Measurements from ENCODE around the gene B4GALNT1.
A peak's percentile ranks its signal among the peaks of the same experiment; 100 is the strongest.
"Not testable (repeated sequence)": the region's sequence is repeated elsewhere in the genome, so short reads cannot be mapped to it uniquely, and the experiment has no call there.

The B4GALNT1 gene

DNA sequence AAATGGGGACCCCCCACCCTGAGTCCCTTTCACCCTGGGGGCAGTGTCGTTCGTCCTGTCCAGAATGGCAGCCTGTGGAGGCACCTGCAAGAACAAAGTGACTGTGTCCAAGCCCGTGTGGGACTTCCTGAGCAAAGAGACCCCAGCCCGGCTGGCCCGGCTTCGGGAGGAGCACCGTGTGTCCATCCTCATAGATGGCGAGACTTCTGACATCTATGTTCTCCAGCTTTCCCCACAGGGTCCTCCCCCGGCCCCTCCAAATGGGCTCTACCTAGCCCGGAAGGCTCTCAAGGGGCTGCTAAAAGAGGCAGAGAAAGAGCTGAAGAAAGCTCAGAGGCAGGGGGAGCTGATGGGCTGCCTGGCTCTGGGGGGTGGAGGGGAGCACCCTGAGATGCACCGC is 26.2 kb downstream of the B4GALNT1 start:
- DNase-seq = no peak

- DNase-seq = no peak
Measured at GRCh38 chr12:57606399-57606798, 26.6 kb downstream of the B4GALNT1 start.

DNA sequence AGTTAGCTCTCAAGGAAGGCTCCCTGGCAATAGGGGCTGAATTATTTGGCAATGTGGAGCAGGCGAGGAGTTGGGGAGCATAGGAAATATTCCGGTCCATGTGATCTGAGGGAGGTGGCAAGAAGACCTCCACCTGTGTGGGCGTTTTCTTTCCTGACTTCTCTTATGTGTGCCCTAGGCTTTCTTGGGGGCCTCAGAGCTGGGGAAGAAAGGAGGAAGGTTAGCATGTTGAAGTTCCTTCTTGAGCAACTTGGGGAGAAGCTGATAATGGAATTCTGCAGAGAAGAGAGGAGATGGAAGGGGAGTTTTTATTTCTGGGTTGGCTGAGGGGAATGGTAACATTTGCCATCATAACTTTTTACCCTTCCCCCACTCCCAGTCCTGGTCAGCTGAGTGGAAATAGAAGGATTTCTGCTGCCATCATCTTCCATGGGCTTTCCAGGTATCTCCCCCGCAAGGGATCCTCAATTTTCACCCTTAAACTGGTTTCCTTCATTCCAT is 27.1 kb downstream of the B4GALNT1 start:
- DNase-seq = no peak

DNA sequence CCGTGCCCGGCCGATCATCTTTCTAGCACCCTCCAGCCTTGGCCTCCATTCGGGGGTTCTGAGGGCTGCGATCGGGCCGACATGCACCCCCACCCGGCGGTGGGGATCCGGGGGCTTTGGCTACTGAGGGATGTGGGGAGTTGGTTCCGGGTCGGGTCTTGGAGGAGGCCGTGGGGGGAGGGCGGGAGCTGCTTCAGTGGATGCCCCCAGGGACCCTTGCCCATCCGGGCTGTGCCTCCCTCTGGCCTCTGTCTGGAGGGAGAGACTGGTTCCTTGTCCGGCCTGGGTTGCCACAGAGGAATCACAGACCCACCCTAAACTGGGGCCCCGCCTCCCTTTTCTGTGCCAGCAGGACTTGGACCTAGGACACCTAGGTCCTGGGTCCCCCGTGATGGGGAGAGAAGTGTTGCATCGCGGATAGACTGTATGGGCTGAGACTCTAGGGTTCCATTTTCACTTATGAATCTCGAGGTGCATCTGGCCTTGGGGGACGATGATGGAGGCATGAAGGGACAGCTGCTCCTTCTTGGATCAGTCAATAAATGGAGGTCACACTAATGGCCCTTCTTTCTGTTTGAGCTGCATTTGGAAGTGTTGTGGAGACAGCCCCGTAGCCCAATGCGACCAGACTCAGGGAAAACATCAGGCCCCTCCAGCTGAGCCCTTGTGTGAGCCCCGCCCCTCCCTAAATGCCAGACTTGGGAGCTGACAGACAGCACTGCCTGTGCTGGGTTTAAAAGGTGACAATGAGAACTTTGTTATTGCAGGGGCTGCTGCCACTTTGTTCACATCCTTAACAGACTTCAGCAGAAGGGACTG is 27.8 kb downstream of the B4GALNT1 start:
- no peak for DNase-seq

DNA sequence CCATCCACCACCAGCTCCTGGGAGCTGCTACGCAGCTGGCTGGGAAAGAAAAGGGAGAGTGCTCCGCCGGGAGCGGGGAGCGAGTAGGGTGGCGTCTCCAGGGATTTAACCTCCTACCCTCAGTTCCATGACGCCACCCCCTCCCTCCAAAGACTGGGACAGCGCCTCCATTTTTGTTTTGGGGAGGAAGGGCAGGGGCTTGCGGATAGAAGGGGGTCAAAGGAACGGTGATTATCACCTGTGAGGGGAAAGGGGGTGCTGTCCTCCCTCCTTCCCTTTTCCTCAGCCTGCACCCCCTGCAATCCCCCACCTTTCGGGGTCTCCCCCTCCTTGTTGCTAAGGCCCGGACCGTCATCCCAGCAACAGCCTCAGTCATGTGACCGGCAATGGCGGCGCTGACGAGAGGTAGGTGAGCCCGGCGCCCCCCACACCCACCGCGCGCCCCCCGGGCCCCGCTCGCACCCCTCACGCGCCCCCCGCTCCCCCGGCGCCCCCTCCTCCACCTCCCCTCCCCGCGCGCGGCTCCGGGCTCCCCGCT is 28.5 kb downstream of the B4GALNT1 start, which contains the start of gene DTX3:
TSS of gene DTX3 (plus strand) at position 371 of the 538 bp plus-strand sequence. CDS start 1,694 bp downstream, outside the sequence.
- peak; percentile 36 for DNase-seq

GRCh38 chr12:57603815-57604453 is 29.1 kb downstream of the B4GALNT1 start:
- no peak for DNase-seq

GRCh38 chr12:57603324-57603723 is 29.7 kb downstream of the B4GALNT1 start:
- DNase-seq = no peak

DNA sequence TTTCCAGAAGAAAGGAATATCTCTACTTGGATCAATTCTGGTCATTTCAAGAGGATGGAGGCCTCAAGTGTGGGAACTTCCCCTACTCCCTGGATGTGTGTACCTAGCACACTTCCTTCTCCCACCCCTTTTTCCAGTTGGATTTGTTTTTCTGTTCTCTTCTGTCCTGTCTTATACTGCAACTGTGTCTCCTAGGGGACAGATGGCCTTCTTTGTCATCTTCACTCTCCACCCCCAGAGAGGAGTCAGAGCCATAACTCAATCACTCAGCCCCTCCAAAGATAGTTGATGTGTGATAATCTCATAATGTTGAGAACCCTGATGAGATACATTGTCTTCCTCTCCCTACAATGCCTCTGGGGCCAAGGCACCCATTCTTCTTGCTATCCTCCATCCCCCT is 30.5 kb downstream of the B4GALNT1 start:
- DNase-seq = no peak

DNA sequence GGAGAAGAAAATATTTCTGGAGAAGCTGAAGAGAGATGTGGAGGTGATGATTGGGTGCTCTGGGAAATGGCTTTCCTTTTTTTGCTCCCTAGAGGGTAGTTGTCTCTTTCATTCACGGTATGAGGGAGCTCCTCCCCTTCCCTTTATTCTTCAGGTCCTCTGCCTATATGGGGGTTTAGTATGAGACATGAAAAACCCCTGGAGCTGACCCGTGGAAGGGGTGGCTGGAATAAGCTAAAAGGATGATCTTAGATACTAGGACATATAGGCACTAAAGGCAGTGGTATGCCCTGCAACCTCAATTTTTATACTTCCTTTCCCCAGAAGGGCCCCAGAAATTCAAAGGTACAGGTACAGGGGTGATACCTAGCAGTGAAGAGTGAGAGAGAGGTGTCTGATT is 32.6 kb downstream of the B4GALNT1 start:
- DNase-seq = no peak

DNA sequence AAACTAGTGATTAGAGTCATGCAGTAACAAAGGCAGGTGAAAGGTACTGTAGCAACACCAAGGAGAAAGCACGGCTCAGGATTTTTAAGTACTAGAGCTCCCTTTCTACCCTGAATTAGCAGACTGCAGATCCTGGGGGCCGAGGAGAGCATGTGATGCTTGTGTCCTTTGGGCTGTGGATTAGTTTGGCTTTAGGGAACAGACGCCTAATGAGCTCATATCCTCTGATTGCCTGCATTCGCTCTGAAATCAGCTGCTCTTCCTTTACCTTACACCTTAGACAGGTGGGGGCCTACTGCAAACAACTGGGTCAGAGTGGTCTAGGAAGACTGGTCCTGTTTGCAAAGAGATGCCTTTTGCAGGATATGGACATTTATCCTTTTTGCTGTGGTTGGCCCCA is 39.8 kb downstream of the B4GALNT1 start:
- DNase-seq = no peak

GRCh38 chr12:57592551-57593165 is 40.3 kb downstream of the B4GALNT1 start:
- no peak for DNase-seq

DNA sequence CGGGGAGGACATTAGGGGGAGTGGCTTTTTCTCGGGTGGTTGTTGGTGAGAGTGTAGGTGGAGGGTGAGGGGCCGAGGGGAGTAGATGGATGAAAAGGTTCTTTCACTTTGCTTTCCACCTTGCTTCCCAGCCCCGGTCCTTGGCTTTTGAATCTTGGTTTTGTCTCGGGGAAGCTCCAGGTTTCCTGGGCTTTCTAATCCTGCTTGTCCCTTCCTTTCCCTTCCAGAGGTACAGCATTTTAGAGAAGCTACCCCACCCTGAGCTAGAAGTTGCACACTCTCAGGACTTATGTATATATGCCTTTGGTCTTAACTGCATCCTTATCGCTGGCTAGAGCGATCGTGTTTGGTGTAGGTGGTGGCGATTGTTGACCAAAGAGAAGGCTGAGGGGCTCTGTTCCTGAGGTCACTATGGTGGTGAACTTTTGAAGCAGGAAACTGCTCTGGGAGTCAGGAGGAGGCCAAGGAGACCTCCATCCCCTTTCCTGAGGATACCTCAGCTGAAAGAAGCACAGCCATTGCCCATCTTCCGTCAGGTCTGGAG is 41.1 kb downstream of the B4GALNT1 start:
- no peak for DNase-seq

- DNase-seq = peak; percentile 58
Measured at GRCh38 chr12:57590864-57591781, 41.9 kb downstream of the B4GALNT1 start, which contains the start of gene PIP4K2C. Gene PIP4K2C (plus strand): TSS chr12:57591192. CDS start chr12:57591290, 98 bp downstream.

DNA sequence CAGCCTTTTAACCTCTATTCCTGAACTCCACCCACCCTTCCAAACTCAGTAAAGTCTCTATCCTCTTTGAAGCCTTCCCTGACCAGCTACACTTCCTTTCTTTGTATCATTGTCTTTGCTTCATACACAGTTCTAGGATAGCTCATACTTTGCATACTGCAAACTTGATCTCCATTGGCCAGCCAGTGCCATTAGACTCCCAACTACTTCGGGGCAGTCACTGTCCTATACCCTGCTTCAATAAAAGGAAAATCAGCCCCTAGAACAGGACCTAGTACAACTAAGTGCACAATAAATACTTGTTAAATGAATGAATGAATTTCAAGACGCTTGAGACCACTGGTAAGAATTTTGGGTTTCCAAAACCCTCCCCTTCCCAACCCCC is 42.5 kb downstream of the B4GALNT1 start:
- no peak for DNase-seq

GRCh38 chr12:57588951-57589610 is 43.9 kb downstream of the B4GALNT1 start:
- not testable (repeated sequence) for DNase-seq

- no peak for DNase-seq
Measured at GRCh38 chr12:57586832-57587429, 46.1 kb downstream of the B4GALNT1 start.

GRCh38 chr12:57586128-57586527 is 46.9 kb downstream of the B4GALNT1 start:
- DNase-seq = no peak

DNA sequence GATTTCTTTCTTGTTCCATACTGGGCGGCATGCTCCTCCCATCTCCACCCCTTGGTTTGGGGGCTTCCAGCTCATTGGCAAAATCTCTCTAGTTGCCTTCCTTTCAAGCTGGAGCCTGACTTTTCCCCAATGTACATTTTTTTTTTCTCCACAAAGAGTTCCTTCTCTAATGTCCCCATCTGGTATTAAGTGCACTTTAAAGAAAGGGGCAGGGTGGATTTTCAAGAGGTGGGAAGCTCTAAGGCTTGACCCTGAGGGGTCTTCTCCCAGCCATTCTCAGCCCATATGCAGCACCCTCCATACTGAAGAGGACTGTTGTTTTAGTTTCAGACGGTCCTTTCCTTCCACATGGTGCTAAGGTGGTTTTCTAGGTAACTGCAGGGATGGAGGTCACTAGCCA is 47.8 kb downstream of the B4GALNT1 start:
- DNase-seq = no peak

DNA sequence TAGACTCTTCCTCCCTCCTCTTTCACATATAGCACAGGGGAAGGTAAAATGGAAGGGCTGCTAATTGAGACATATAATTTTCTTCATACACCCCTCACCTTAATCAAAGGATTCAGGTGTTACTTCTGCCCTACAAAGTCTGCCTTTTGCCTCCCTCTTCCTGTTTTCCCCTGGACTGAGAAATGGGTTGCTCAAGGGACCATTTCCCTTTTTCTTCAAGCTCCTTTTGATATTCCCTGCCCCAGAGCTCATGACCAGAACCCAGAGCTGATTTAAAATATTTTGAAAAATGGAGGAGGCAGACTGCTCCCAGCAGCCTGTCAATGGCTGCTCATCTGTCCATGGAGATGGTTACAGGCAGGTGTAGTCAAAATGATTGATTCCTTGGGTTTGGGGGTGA is 48.3 kb downstream of the B4GALNT1 start:
- no peak for DNase-seq

DNA sequence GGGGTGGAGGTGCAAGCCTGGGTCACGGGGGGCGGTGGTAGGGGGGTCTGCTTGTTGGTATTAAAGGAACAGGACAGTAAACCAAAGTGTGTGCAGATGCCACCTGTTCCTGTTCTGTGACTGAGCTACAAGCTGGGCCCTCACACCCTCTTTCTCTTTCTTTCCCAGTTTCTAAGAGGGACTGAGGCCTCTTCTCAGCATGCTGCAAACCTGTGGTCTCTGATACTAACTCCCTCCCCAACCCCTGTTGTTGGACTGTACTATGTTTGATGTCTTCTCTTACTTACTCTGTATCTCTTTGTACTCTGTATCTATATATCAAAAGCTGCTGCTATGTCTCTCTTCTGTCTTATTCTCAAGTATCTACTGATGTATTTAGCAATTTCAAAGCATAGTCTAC is 49.0 kb downstream of the B4GALNT1 start:
- DNase-seq = no peak

Data from NCI-H1092 treated with DMSO at 0.1 percent for 48 hours (cell line).